NCI-H446 (cell line): ENCODE measurements around the gene SLC38A2.
A peak's percentile ranks its signal among the peaks of the same experiment; 100 is the strongest.

Source experiments
- DNase-seq, 2 experiments: peaks; one replicate each; lab custom pipeline; 2025; lab: John Stamatoyannopoulos, UW

SLC38A2 gene

DNA sequence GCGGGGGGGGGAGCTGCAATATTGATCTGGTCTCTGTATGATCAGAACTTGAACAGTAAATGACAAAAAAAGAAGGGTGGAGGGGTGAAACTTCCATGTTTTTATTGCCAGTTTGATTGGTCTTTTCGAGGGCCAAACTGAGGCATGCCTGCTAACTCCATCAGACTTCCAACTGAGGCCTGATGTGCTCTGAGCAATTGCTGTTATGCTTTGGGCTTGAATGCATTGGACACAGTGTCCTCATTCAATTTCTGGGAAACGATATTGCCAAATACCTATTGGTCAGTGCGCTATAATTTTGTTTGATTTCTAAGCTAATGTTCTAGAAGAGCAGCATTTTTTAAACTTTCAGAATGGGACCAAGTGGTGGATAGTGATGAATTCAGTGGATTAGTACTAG lies 2.1 kb upstream of the SLC38A2 start:
- DNase-seq: no peak

DNA sequence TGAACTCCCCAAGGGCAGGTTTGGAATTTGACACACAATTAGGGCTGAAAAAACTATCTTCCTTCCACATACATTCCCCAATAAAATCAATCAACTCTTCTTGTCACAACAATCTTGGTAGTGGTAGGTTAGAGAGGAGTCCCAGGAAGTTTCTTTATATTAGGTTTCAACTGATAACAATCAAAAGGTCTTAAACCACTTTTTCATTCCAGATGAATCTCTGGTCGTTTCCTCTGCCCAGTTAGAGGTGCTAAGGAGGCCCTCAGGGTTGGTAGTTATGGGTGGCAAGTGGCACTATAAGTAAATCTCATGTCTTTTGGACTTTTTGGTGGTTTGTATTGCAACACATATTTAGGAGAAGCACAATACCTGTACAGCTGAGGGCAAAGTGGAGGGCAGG lies 1.7 kb upstream of the SLC38A2 start:
- no peak for DNase-seq

DNA sequence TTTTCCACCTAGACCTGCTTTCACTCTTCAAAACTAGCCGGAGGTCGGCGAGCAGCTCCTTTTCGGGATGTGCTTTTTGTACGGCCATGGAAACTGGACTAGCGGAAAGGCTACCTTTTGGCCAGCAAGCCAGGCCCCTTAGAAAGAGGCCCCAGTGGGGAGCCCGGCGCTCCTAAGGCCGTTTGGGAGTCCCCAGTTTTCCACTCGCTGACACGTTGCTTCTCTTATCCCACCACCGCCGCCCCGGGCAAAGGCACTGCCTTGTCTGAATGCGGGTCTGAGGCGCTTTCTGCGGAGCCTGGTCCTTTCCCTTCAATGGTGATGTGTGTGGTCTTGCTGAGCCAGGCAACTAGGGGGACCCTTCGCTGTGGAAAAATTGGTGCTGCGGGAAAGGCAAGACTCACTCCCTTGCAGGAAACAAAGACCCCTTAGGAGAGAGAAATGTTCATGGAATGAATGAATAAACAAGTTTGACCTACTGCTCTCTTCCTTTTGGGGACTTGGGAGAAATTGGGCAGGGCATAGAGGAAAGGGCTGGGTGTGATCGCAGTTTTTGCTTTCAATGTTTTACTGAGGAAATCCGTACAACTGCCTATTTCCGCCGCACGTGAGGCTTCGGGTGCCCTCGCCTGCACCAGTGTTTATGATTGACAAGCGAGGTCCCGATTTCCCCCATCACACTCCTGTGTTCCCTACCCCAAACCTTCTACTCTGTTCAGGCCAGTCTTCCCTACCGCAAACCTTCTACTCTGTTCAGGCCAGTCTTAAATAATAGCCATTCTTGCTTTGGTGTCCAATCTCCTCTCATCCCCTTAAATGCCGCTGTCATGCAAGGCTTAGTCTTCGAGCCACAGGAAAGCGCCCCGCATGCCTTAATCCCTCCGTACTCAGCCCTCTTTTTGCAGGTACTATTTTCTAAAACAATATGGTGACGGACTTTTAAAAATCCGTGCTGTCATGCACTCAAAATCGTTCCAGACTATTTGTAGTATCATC lies 1.0 kb upstream of the SLC38A2 start:
- no peak for DNase-seq

DNA sequence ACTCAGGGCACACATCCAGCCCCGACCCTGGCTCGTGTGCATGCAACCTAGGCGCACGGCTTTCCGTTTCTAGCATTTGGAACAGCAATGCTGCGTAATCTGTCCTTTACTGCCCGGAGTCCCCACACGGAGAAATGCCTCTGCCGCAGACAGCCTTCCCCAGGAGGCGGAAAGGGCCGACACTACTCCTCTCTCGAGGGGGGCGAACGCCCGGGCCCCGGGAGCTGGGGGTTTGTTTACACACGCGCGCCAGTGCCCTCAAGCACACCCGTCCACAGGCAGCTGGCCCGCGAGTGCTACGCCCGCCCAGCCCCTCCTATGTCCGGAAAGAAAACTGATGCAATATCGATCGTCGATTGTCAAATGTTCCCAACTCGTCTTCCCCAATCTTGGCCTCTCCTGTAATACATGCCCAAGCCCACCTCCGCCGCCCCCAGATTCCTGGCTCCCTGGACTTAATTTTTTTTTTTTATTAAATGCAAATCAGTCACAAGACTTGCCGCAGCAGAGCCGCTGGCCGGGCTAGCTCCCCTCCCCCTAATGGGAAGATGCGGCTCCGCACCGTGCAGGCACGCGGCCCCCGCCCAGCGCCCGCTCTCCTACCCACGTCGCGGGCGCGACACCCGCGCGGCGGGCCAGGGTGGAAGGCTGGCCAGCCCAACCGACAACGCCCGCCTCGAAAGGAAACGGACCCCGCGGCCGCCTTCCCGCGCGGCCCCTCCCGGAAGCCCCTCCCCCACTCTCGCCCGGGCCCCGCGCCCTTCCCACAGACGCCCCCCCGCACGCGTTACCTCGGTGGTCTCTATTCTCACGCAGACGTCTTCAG lies 642 bp downstream of the SLC38A2 start:
- DNase-seq: peak; percentile 43 to 60

DNA sequence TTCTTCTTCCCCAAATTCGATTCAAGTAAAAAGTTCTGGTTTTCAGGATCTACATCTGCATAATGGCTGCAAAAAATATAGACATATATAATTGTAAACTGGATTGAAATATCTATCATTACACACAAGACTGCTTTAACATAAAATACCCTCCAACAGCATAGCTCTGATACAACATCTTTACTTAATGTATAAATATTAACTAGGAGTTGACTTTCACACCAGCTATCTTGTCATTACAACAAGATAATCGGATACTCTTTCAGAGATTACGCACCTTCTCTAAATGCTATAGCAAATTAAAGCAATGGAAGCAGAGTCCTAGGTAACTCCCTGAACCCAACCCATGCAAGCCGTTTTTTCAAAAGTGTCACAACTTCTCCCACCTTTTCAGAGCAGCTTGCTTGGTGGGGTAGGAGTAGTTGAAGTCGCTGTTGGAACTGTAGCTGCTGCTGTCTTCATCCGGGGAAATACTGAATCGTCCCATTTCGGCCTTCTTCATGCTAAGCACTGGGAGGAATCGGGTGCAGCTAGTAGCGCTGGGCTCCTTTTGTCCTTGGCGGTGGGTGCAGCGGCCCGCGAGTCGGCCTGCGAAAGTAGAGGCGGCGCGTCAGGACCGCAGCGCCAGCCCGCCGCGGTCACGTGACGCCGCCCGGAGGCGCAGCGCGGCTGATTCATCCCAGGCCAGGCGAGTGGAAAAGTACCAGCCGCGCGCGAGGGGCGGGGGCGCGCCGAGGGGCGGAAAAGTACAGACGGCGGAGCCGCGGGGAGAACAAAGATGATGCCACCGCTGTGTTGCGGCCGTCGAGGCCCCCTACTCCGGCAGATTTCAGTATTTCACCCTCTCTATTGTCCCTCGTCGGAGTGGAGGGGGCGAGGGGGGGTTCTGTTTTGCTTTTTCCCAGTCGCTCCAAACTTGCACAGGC lies 1.5 kb downstream of the SLC38A2 start:
- peak; percentile 69 to 87 for DNase-seq

DNA sequence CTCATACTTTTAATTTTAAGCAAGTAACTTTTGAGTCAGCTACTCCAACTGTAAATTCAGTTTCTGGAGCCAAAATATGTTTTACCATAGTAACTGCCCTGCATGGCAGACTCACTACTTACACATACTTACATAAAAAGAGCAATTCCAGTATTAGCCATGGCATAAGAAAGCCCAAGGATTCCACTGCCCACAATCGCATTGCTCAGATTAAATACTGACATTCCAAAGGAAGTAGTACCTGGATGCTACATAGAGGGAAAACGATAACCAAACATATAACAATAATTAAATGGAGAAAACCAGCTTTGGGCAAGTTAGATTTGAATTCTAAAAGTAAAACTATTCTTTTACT lies 2.2 kb downstream of the SLC38A2 start:
- no peak for DNase-seq

DNA sequence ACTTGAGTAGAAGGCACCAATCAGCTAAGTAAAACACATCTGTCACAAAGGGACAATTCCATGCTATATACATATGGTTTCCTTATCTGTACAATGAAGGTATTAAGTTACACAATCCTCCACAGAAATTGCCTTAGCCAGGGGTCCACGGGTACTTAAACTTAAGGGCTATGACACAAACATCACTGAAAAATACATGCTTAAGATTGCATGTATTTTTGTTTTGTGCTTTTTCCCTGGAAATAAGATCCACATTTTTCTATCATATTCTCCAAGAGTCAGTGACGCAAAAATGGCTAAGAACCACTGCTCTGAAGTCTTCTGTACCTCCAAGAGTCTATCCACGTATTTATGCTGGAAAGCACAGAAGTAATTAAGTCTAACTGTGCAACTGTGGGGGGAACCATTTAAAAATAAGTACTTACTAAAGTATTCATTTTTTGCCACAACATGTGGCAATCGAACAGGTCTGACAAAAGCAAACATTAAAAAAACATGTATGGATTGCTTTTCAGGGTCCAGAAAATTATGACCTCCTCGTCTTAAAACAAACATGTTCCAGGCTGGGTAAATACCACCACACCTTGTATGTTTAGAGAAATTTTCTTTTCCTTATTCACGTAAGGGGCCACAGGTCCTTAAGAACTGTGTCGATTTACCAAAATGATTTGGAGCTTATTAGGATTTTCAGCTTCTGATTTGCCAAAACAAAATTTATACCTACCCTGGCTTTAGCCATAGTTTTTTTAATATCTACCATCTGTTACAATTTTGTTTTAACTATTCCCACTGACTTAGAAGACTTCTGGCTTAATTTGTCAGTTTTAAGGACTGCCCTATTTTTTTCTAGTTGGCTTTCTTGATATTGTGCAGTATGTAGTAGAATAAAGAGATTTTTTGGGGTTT lies 2.8 kb downstream of the SLC38A2 start:
- DNase-seq: no peak

DNA sequence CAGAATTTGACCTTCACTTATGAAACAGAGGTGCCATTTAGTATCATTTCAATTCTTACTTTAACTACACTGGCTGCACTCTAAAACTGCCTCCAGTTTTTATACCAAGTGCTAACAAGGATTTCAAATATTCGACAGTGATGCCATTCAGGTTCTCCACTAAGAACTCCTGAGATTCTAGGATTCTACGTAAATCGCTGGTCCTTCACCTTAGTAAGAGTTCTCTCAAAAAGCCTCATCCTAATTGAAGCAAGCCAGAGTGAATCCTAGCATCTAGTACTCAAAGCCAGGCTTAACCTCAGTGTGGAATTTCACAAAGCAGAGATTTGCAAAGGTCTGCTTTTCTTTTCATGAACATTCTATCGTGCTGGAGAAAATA lies 3.5 kb downstream of the SLC38A2 start:
- DNase-seq: no peak

DNA sequence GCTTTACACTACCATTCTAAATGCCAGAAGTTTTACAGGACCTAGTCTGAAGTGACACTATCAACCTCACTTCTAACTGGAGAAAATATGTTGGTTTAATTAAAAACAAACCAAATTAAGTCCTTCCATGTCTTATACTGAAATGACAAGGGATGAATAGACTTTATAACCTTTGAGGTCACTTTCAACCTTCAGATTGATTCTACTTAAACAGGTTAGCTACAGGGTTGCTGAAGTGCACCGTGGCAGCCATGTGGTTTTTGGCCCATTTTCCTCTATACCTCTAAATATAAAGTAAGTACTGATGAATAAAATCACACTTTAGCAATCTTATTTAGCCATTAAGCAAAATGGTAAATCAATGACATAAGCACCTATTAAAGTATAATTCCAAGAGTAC lies 3.9 kb downstream of the SLC38A2 start:
- no peak for DNase-seq

DNA sequence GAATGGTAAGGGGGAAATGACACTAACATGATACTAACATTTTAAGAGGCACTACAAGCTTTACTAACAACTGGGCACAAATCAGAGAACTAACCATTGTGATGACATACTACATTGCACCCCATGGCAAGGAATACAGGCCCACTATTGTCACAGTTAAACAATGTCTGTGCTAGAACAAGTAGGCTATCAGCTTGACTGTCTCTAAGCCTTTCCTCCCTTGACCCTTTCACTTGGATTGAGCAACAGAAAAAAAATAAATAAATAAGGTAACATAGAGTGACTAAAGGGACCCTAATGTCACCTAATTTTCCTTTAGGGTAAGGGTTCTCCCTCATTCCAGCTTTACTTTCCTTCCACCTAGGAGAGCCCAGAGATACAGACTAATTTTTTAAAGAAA lies 4.4 kb downstream of the SLC38A2 start:
- no peak for DNase-seq

DNA sequence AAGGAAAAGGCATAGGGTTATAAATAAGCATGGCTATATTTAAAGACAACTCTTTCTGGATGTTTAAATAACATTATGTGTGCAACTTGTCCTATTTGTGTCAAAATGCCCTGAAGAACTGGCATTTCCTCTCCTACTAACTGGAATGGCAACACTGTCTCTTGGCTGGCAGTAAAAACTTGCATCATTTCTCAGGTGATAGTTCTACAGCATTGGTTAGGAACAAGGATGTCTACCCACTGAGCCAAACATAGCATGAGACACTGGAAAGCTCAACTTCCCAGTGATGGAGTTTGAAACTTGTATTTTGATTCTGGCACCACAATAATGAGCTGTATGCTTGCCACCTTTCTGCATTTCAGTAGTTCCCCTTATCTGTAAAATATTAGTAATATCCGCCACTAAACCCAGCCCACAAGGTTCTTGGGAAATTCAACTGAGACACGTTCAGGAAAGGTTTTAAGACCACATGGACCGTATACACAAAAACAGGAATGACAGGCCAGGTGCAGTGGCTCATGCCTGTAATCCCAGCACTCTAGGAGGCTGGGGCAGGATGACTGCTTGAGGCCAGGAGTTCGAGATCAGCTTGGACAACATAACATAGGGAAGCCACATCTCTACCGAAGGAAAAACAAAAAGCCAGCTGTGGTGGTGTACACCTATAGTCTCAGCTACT lies 5.1 kb downstream of the SLC38A2 start:
- DNase-seq: no peak

DNA sequence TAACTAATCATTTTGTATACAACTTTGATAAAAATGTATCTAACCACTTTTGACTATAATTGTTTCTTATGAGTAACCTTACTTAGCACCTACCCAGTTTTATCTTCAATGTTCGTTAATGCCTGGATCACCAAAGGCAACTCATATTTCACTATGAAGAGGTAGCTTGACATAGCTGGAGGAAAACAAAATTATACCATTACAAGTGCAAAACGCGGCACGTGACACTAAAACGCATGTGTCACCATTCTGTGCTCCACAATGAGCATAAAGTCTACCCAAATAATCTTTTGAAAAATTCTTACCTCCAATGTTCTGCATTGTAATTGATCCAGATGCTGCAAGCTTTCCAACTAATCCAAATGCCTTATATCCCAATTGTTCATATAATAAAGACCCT lies 5.8 kb downstream of the SLC38A2 start:
- no peak for DNase-seq

DNA sequence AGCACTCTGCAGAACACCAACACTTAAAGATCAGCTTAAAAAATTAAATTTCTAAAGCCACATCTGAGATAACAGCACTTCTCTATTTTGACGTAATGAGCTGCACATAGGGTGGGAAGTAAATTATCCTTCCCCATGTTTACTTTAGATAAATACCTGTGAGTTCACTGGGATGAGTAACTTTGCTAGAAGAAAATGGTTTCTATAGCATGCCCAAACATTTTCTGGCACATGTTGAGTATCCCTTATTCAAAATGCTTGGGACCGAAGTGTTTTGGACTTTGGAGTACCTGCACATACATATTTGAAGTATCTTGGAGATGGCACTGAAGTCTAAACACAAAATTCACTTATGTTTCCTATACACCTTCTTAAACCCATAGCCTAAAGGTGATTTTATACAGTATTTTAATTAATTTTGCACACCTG lies 6.6 kb downstream of the SLC38A2 start:
- DNase-seq: no peak

DNA sequence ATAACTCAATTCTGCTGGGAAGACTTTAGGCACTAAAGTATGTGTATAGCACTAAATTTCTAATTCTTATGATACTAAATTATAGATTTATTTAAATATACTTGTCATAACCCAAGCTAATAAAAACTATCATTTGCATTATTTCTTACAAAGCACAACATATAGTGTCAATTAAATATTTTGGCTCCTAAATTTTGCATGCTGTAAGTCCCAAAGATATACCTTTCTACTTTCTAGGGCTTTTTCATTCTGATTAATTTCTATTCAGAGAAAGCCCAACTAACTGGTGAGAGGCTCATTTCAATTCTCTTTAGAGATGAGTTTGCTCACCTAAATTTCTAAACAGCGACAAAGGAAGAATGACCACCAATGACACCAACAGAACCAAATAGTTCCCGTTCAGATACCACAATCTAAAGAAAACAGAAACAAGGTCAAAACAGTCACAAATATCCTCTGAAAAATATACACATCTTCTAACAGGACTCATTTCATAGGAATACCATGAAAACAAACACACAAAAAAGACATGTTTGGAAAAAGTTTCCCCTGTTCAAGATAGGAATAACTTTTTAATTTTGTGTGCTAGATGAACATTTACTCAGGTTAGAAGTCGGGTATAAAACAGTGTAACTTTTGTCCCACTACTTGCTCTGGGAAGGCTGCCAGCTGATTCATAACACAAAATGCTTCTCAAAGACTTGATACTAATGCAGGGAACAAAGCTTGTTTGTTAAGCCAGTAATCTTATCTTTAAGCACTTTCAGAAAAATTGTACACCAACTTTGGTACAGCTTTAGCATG lies 7.6 kb downstream of the SLC38A2 start:
- no peak for DNase-seq

DNA sequence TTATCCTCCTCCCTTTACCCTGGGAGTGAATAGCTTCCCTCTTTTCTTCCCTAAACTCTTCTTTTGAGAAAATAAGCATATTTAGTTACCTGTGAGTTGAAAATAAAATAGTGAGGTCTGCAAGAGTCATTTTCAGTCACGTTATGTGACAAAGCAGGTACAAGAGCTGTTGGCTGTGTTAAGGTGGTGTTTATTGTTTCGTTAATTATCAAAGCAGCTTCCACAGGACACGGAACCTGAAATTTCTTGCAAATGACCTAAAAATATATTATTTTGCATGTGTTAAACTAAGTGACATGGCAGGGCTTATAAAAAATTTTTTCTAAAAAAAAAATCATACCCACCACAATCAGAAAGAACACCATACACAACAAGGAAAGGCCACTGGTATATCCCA lies 8.3 kb downstream of the SLC38A2 start:
- DNase-seq: no peak

DNA sequence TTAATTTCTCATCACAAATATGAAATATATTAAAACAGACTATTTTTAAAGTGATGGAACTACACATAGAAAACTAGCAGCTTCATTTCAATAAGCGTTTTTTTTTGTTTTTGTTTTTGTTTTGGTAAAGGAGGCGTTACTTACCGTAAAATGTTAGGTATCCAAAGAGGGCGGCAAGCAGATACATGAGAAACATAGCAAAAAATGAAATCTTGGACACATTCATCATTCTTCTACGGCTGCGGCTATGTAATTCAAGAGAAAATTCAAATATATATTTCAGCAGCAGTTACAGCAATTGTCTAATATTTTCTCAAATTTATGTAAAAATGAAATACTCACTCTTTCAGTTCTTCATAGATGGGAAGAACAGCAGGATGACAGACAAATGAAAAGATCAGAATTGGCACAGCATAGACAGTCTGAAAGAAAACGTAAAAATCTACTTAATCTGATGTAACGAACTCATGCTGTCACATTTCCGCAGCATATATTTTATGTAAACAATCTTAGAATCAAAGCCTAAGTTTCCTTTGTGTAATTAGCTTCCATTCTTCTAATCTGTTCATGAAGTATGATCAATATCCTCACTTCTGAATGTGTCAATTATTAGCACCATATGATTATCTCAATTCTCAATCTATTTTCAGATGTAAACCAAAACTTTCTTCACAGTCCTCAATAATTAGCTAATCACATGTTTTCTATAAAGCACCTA lies 8.8 kb downstream of the SLC38A2 start:
- no peak for DNase-seq

DNA sequence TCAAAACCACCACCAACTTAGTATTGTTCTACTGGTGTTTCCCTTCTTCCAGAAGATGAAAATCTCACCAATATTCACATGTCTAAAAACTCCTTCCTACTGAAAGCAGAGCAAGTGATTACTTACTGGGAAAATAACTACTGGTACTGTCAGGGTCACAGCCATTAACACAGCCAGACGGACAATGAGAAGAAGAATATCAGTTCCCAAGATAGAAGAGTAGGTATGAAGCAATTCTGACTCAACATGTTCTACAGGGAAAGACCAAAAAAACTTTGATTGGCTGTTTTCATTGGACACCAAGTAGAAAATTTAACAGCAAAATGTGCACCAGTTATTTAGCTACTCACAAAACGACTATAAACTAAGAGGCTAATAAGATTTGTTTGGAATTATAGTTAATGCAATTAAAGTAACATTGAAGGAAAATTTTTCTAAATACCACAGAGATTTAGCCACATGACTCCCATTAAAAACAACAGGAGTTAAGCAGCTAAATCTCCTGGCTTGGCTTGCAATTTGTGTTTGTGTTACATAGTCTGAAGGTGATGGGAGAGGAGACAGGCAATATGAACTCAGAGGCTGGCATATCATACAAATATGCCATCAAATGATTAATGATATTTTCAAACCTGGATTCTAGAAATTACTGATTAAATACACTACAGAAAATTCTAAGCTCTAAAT lies 9.5 kb downstream of the SLC38A2 start:
- DNase-seq: no peak

DNA sequence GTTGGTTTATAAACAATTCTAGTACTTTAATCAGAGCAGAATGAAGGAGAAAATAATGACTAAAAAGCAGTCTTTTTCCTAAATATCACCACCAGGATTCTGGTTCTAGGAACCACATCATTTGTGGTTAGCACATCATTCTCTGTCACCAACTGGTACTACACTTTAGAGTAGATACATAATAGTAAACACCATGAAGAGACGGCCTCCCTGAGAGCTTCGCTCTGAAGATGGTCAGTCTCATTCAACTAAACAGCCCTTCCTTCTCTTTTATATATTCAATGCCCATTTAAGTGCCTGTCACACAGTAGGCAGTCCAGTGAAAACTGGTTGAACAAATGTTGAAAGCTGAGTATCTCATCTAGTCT lies 10.9 kb downstream of the SLC38A2 start:
- DNase-seq: no peak
